Astrocyte (in vitro differentiated cells and primary cell): ENCODE measurements around the gene PEX14. TPM values are rescaled to one million over a fixed set of nuclear protein-coding genes. Genes with fewer than 3 reads are reported as not detected.
A peak's percentile ranks its signal among the peaks of the same experiment; 100 is the strongest.

ENCODE experiments used
- DNase-seq: peaks from one replicate; pipeline ENCODE4 v3.0.0-alpha.2; 2010; ENCODE audit warnings: low read depth
- FAIRE-seq: peaks from 2 replicates; lab custom pipeline; 2011; peaks lifted over from hg19 to GRCh38; lab: Jason Lieb, UNC
- H2AFZ ChIP-seq: 2 replicates; pipeline ENCODE4 v1.6.0; 2012; ENCODE audit warnings: low read depth, low read length, inconsistent platforms
- H3K27ac ChIP-seq: 2 replicates; pipeline ENCODE4 v1.5.1; 2011; ENCODE audit warnings: low read depth, low read length, inconsistent platforms
- H3K27me3 ChIP-seq: 2 replicates; pipeline ENCODE4 v1.6.0; 2011; ENCODE audit warnings: low read length, inconsistent platforms; ENCODE audit not compliant: insufficient read depth
- H3K36me3 ChIP-seq: 2 replicates; pipeline ENCODE4 v1.5.1; 2011; ENCODE audit warnings: low read length, inconsistent platforms; ENCODE audit not compliant: insufficient read depth
- H3K4me1 ChIP-seq: 2 replicates; pipeline ENCODE4 v1.5.1; 2011; ENCODE audit warnings: low read length, inconsistent platforms; ENCODE audit not compliant: insufficient read depth
- H3K4me2 ChIP-seq: 2 replicates; pipeline ENCODE4 v1.6.0; 2012; ENCODE audit warnings: low read length, inconsistent platforms
- H3K4me3 ChIP-seq: 2 replicates; pipeline ENCODE4 v1.5.1; 2011; ENCODE audit warnings: low read depth, mild to moderate bottlenecking, low read length, inconsistent platforms; ENCODE audit not compliant: insufficient read depth
- H3K79me2 ChIP-seq: 2 replicates; pipeline ENCODE4 v1.6.0; 2012; ENCODE audit warnings: mild to moderate bottlenecking, low read length, inconsistent platforms; ENCODE audit not compliant: insufficient read depth
- H3K9ac ChIP-seq: 2 replicates; pipeline ENCODE4 v1.6.0; 2012; ENCODE audit warnings: mild to moderate bottlenecking, low read length, inconsistent platforms
- H3K9me3 ChIP-seq: 2 replicates; pipeline ENCODE4 v1.5.1; 2012; ENCODE audit warnings: low read depth, mild to moderate bottlenecking, low read length, inconsistent platforms; ENCODE audit not compliant: insufficient read depth
- H4K20me1 ChIP-seq: 2 replicates; pipeline ENCODE4 v1.6.0; 2012; ENCODE audit warnings: low read length, inconsistent platforms; ENCODE audit not compliant: insufficient read depth
- H3K27ac Mint-ChIP-seq: one replicate; pipeline ENCODE4 v1.8.0; 2021; ENCODE audit warnings: mild to moderate bottlenecking, mixed read lengths; ENCODE audit not compliant: unreplicated experiment
- H3K27me3 Mint-ChIP-seq: one replicate; pipeline ENCODE4 v1.8.0; 2021; ENCODE audit warnings: low read depth, mixed read lengths; ENCODE audit not compliant: unreplicated experiment
- H3K36me3 Mint-ChIP-seq: one replicate; pipeline ENCODE4 v1.8.0; 2021; ENCODE audit warnings: low read depth, mixed read lengths; ENCODE audit not compliant: unreplicated experiment
- H3K4me1 Mint-ChIP-seq: one replicate; pipeline ENCODE4 v1.8.0; 2021; ENCODE audit warnings: low read depth, mixed read lengths; ENCODE audit not compliant: unreplicated experiment
- H3K4me3 Mint-ChIP-seq: one replicate; pipeline ENCODE4 v1.8.0; 2021; ENCODE audit warnings: mild to moderate bottlenecking, moderate library complexity, mixed read lengths; ENCODE audit not compliant: unreplicated experiment
- H3K9me3 Mint-ChIP-seq: one replicate; pipeline ENCODE4 v1.8.0; 2021; ENCODE audit warnings: mild to moderate bottlenecking, mixed read lengths; ENCODE audit not compliant: unreplicated experiment
- EZH2 ChIP-seq: IDR thresholded peaks from 2 replicates; pipeline ENCODE4 v1.6.1; 2012; ENCODE audit warnings: mild to moderate bottlenecking, low read length, inconsistent platforms; ENCODE audit not compliant: insufficient read depth
- total RNA-seq: library from RNA; stranded (reverse); gene quantifications from 2 replicates; pipeline ENCODE4 v1.2.1, GENCODE V29; 2021
- TF ChIP-seq, protein P1 (sequence below): IDR thresholded peaks from 2 replicates; pipeline ENCODE4 v1.5.1; 2011; ENCODE audit warnings: low read depth, mild to moderate bottlenecking, inconsistent platforms, low read length, moderate library complexity; ENCODE audit not compliant: insufficient read depth

PEX14 gene
- total RNA-seq, 1 donor from 2014 or later: 23.3 TPM

DNA sequence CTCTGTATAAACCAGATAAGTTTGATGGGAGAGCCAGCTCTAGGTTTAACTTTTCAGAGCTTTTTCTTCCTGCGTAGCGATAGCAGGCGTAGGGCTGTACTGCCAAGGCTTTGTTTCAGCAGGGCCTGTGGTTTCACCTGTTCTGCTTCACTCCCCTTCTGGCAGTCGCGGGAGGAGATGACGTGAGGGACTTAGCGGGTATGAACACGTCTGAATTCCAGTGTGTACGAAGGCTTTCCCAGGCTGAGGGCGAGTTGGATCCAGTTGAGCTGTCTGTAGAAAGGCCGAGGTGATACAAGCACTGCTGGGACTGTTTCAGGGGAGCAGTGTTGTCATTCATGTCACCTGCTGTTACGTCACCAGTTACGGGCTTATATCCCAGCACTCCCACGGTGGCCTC is 21.2 kb downstream of the PEX14 start:
- H3K36me3 Mint-ChIP-seq: no peaks in the 10 kb centered on the region
- H3K4me3 ChIP-seq: no peak overlapping the region
- H3K4me2 ChIP-seq: no peak overlapping the region
- no peak overlapping the region for H3K4me3 Mint-ChIP-seq
- peaks cover 11% of the 10 kb centered on the region for H3K4me1 Mint-ChIP-seq
- no peak overlapping the region for H2AFZ ChIP-seq
- TF ChIP-seq, protein P1, sequence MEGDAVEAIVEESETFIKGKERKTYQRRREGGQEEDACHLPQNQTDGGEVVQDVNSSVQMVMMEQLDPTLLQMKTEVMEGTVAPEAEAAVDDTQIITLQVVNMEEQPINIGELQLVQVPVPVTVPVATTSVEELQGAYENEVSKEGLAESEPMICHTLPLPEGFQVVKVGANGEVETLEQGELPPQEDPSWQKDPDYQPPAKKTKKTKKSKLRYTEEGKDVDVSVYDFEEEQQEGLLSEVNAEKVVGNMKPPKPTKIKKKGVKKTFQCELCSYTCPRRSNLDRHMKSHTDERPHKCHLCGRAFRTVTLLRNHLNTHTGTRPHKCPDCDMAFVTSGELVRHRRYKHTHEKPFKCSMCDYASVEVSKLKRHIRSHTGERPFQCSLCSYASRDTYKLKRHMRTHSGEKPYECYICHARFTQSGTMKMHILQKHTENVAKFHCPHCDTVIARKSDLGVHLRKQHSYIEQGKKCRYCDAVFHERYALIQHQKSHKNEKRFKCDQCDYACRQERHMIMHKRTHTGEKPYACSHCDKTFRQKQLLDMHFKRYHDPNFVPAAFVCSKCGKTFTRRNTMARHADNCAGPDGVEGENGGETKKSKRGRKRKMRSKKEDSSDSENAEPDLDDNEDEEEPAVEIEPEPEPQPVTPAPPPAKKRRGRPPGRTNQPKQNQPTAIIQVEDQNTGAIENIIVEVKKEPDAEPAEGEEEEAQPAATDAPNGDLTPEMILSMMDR: no peak
- TF ChIP-seq EZH2: no peak
- DNase-seq (no peak), FAIRE-seq (no peak)
- H3K27me3 Mint-ChIP-seq: no peaks in the 10 kb centered on the region
- no peak overlapping the region for H3K9ac ChIP-seq
- H4K20me1 ChIP-seq: peaks cover 90% of the 10 kb centered on the region
- peaks cover 79% of the 10 kb centered on the region for H3K79me2 ChIP-seq
- peak overlapping the region; percentile 75 for H3K27ac Mint-ChIP-seq
- no peaks in the 10 kb centered on the region for H3K9me3 Mint-ChIP-seq
- peaks cover 3% of the 10 kb centered on the region for H3K36me3 ChIP-seq
- no peaks in the 10 kb centered on the region for H3K27me3 ChIP-seq
- H3K4me1 ChIP-seq: peaks cover 6% of the 10 kb centered on the region
- no peaks in the 10 kb centered on the region for H3K9me3 ChIP-seq
- H3K27ac ChIP-seq: no peak overlapping the region

DNA sequence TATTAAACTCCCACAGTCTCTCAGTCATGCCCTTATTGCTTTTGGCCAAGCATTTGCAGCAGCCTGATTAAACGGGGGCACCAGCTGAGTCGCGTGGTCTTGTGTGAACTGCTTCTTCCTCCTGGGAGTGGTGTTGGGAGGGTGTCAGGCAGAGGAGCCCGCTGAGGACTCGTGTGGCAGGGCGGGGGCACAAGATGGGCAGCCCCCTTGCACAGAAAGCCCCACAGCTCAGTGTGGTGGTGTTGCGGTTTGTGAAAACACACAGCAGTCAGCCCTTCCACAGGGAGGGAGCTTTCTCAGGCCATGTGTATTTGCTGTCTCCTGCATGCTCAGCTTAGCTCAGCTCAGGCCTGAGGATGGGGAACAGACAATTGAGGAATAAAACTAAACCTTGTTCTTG is 22.4 kb downstream of the PEX14 start:
- Mint-ChIP-seq H3K36me3 (no peaks in the 10 kb centered on the region), H3K27me3 (no peaks in the 10 kb centered on the region), H3K4me1 (peaks cover 11% of the 10 kb centered on the region), H3K9me3 (no peaks in the 10 kb centered on the region), H3K4me3 (no peak overlapping the region), H3K27ac (no peak overlapping the region)
- no peak for FAIRE-seq
- Histone ChIP-seq H3K36me3 (peaks cover 3% of the 10 kb centered on the region), H3K9me3 (no peaks in the 10 kb centered on the region), H3K9ac (no peak overlapping the region), H3K4me2 (no peak overlapping the region), H3K4me1 (peaks cover 6% of the 10 kb centered on the region), H3K4me3 (no peak overlapping the region), H3K79me2 (peaks cover 74% of the 10 kb centered on the region), H3K27me3 (no peaks in the 10 kb centered on the region), H3K27ac (no peak overlapping the region), H2AFZ (no peak overlapping the region), H4K20me1 (peaks cover 87% of the 10 kb centered on the region)
- DNase-seq: no peak
- TF ChIP-seq, protein P1: no peak
- TF ChIP-seq EZH2: no peak

DNA sequence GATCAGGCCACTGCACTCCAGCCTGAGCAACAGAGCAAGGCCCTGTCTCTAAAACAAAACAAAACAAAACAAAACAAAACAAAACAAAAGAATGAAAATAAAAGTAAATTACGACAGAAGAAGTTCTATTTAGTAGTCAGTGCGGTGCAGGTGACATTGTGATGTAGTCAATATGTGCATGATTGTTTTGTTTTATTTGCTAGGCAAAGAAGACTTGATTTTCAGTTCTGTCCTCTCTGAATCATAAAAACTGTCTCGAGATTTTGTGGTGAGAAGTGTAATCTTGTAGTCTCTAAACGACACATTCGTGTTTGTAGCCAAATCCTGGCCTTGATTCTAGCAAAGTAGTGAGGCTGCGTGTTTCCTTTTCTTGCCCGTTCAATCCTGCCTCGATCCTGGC is 23.5 kb downstream of the PEX14 start:
- no peak for TF ChIP-seq EZH2
- TF ChIP-seq, protein P1: no peak
- Histone ChIP-seq H3K27ac (no peak overlapping the region), H3K4me1 (peaks cover 6% of the 10 kb centered on the region), H3K4me3 (no peak overlapping the region), H3K79me2 (peaks cover 67% of the 10 kb centered on the region), H3K27me3 (no peaks in the 10 kb centered on the region), H3K9me3 (no peaks in the 10 kb centered on the region), H3K9ac (no peak overlapping the region), H4K20me1 (peaks cover 84% of the 10 kb centered on the region), H2AFZ (no peak overlapping the region), H3K36me3 (peaks cover 3% of the 10 kb centered on the region), H3K4me2 (no peak overlapping the region)
- no peaks in the 10 kb centered on the region for H3K9me3 Mint-ChIP-seq
- FAIRE-seq (no peak), DNase-seq (no peak)
- peak overlapping the region; percentile 29 for H3K27ac Mint-ChIP-seq
- H3K4me1 Mint-ChIP-seq: peaks cover 11% of the 10 kb centered on the region
- no peaks in the 10 kb centered on the region for H3K36me3 Mint-ChIP-seq
- H3K4me3 Mint-ChIP-seq: no peak overlapping the region
- H3K27me3 Mint-ChIP-seq: no peaks in the 10 kb centered on the region
